Neutrophil (primary cell): ENCODE measurements around the gene SMIM1.

Source experiments
- H3K27ac ChIP-seq: fragments of 200-600 bp; sonication (generic); 2 replicates; pipeline ENCODE4 v1.5.1; 2016; ENCODE audit warnings: mild to moderate bottlenecking, moderate library complexity
- H3K27me3 ChIP-seq: fragments of 200-600 bp; sonication (generic); 2 replicates; pipeline ENCODE4 v1.6.0; 2016; ENCODE audit warnings: mild to moderate bottlenecking
- H3K36me3 ChIP-seq: fragments of 200-600 bp; sonication (generic); 2 replicates; pipeline ENCODE4 v1.5.1; 2017
- H3K4me1 ChIP-seq, 2 experiments: fragments of 200-600 bp in 1 of 2; sonication (generic) in 1 of 2; 1 replicate in 1 of 2; 2 replicates in 1 of 2; pipeline versions ENCODE4 v1.5.1 to v1.6.1; 2013 to 2016; ENCODE audit warnings: low read depth in 1 of 2, low read length in 1 of 2, mild to moderate bottlenecking in 1 of 2, moderate library complexity in 1 of 2; ENCODE audit not compliant: control insufficient read depth in 1 of 2, insufficient read depth in 1 of 2
- H3K4me3 ChIP-seq, 2 experiments: fragments of 200-600 bp in 1 of 2; sonication (generic) in 1 of 2; 1 replicate in 1 of 2; 2 replicates in 1 of 2; pipeline ENCODE4 v1.5.1; 2013 to 2016; ENCODE audit warnings: low read depth in 1 of 2, low read length in 1 of 2, mild to moderate bottlenecking in 1 of 2, moderate library complexity in 1 of 2
- H3K9me3 ChIP-seq: fragments of 200-600 bp; sonication (generic); 2 replicates; pipeline ENCODE4 v1.5.1; 2016
- TF ChIP-seq, protein P1 (sequence below): fragments of 200-600 bp; sonication (generic); IDR thresholded peaks from 2 replicates; pipeline ENCODE4 v1.5.1; 2016; ENCODE audit warnings: antibody characterized with exemption

The SMIM1 gene

GRCh38 chr1:3821447-3821846, 48.9 kb downstream of the SMIM1 start:
- no peak overlapping the region for H3K27ac ChIP-seq
- peaks cover 82% of the 10 kb centered on the region for H3K36me3 ChIP-seq
- no peaks in the 10 kb centered on the region for H3K9me3 ChIP-seq
- no peak overlapping the region for H3K4me3 ChIP-seq
- TF ChIP-seq, protein P1, sequence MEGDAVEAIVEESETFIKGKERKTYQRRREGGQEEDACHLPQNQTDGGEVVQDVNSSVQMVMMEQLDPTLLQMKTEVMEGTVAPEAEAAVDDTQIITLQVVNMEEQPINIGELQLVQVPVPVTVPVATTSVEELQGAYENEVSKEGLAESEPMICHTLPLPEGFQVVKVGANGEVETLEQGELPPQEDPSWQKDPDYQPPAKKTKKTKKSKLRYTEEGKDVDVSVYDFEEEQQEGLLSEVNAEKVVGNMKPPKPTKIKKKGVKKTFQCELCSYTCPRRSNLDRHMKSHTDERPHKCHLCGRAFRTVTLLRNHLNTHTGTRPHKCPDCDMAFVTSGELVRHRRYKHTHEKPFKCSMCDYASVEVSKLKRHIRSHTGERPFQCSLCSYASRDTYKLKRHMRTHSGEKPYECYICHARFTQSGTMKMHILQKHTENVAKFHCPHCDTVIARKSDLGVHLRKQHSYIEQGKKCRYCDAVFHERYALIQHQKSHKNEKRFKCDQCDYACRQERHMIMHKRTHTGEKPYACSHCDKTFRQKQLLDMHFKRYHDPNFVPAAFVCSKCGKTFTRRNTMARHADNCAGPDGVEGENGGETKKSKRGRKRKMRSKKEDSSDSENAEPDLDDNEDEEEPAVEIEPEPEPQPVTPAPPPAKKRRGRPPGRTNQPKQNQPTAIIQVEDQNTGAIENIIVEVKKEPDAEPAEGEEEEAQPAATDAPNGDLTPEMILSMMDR, result no peak
- no peaks in the 10 kb centered on the region for H3K27me3 ChIP-seq
- H3K4me1 ChIP-seq, result no peaks in the 10 kb centered on the region

DNA sequence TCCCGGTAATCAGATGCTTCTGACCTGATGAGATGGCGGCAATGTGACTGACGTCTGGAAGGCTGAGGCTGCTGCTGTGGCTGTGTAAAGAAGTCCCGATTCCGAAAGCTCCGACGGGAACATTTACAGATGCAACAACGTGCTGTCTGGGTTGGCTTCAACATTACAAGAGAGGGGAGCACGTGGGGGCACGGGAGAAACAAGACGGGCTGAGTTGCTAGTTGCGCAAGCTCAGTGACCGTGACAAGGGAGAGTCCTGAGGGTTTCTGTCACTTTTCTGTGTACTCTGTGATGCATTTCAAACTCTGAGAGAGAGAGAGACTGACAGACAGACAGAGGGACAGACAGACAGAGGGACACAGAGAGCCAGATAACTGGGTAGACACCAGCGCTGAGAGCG, 49.4 kb downstream of the SMIM1 start:
- Histone ChIP-seq H3K9me3 (no peaks in the 10 kb centered on the region), H3K27ac (no peak overlapping the region), H3K36me3 (peaks cover 85% of the 10 kb centered on the region), H3K4me1 (no peaks in the 10 kb centered on the region), H3K4me3 (no peak overlapping the region), H3K27me3 (no peaks in the 10 kb centered on the region)
- TF ChIP-seq, protein P1, result no peak

DNA sequence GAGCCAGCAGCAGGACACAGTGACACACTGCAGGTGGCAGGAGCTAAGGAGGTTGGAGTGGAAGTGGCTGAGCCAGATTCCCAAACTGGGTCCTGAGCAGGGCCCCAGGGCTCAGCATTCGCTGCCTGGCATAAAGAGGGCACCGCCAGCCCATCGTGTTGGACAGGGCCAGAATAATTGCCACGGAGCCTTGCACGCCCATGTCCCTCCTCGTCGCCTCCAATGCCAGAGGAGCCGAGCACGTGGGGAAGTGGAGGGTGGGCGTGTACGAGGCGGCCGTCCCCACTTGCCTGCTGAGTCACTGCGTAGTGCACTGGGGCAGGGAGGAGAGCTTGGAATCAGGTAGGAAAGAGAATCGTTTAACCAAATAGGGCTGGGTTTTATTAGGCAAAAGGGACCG, 49.9 kb downstream of the SMIM1 start:
- no peaks in the 10 kb centered on the region for H3K4me1 ChIP-seq
- H3K9me3 ChIP-seq, result no peaks in the 10 kb centered on the region
- H3K4me3 ChIP-seq, result no peak overlapping the region
- H3K36me3 ChIP-seq, result peaks cover 90% of the 10 kb centered on the region
- no peak overlapping the region for H3K27ac ChIP-seq
- H3K27me3 ChIP-seq, result no peaks in the 10 kb centered on the region
- TF ChIP-seq, protein P1, result no peak

DNA sequence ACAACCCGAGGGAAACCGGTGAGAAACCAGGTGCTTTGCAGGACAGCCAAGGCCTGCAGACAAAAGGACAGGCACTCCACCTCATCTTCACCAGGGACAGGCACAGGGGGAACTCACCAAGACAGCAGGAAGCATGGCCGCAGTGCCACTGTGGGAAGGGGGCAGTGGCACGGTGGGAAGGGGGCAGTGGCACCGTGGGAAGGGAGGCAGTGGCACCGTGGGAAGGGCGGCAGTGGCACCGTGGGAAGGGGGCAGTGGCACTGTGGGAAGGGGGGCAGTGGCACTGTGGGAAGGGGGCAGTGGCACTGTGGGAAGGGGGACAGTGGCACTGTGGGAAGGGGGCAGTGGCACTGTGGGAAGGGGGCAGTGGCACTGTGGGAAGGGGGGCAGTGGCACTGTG, 52.1 kb downstream of the SMIM1 start:
- Histone ChIP-seq H3K27me3 (no peaks in the 10 kb centered on the region), H3K4me3 (no peak overlapping the region), H3K36me3 (peaks cover 98% of the 10 kb centered on the region), H3K4me1 (no peaks in the 10 kb centered on the region), H3K27ac (no peak overlapping the region), H3K9me3 (no peaks in the 10 kb centered on the region)
- TF ChIP-seq, protein P1, result no peak

DNA sequence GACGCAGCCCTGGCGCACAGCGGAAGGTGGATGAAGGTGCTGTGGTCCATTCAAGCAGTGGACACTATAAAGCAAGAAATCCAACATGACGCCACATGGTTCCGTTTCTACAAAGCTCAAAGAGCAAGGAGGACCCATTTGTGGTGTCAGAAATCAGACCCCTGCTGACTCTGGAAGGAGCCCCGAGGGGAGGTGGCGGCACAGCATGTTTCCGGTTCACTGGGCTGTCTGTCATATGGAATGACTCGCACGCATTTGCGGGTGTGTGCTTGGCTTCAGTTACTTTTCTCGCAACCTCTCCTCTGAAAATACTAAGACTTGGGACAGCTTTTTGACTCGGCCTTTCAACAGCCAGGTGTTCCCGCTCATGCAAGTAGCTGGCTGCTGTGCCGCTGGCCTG, 52.8 kb downstream of the SMIM1 start:
- H3K27ac ChIP-seq, result no peak overlapping the region
- H3K4me3 ChIP-seq, result no peak overlapping the region
- TF ChIP-seq, protein P1, result no peak
- H3K27me3 ChIP-seq, result no peaks in the 10 kb centered on the region
- peaks cover 98% of the 10 kb centered on the region for H3K36me3 ChIP-seq
- H3K4me1 ChIP-seq, result no peaks in the 10 kb centered on the region
- H3K9me3 ChIP-seq, result no peaks in the 10 kb centered on the region
